Colonic mucosa (tissue), 4 donors: ENCODE data around the gene ASB13. TPM values are rescaled to one million over a fixed set of nuclear protein-coding genes. Genes with fewer than 3 reads are reported as not detected.
A peak's percentile ranks its signal among the peaks of the same experiment; 100 is the strongest.

Experiments used
- DNase-seq: peaks from one replicate; pipeline ENCODE4 v3.0.0-alpha.2; 2020
- H3K27ac ChIP-seq: fragments of 200-600 bp; one replicate; pipeline ENCODE4 v1.8.0; 2021
- H3K27me3 ChIP-seq: fragments of 200-600 bp; one replicate; pipeline ENCODE4 v1.8.0; 2021
- H3K36me3 ChIP-seq: fragments of 200-600 bp; one replicate; pipeline ENCODE4 v1.8.0; 2021
- H3K4me1 ChIP-seq: fragments of 200-600 bp; one replicate; pipeline ENCODE4 v1.8.0; 2021; ENCODE audit warnings: mild to moderate bottlenecking
- H3K4me3 ChIP-seq: fragments of 200-600 bp; one replicate; pipeline ENCODE4 v1.8.0; 2021
- H3K9ac ChIP-seq, 2 donors: one replicate each; pipeline ENCODE4 v1.7.0; 2013; ENCODE audit warnings: control low read depth in 2 of 2, low read depth in 2 of 2, low read length in 2 of 2
- H3K9me3 ChIP-seq: fragments of 200-600 bp; one replicate; pipeline ENCODE4 v1.8.0; 2021
- CTCF ChIP-seq: fragments of 200-600 bp; IDR thresholded peaks from one replicate; pipeline ENCODE4 v1.8.0; 2022; ENCODE audit warnings: antibody characterized with exemption, mild to moderate bottlenecking
- intact Hi-C: fragments of 100-400 bp; cut with DNase I; formaldehyde crosslinking; loops from one replicate; pipeline ENCODE4 v1.14.1; 2022
- total RNA-seq, 2 donors: library from RNA; stranded (reverse); fragmentation: NEBNext Ultra II Directional in 1 of 2; extraction: Animal tissue kit (Norgen Biotek cat#: 25700) in 1 of 2; gene quantifications; one replicate each; pipeline ENCODE4 v1.2.1, GENCODE V29; 2021
- donor health status: healthy.
- donor health status: DM: no; HTN: no; CAD: no.
- donor health status: DM: no; HTN: no; CAD: no.

ASB13 gene
- total RNA-seq, 2 donors from 2014 or later: 36.1 to 36.2 TPM

GRCh38 chr10:5613481-5614154 is 52.8 kb downstream of the ASB13 start:
- Histone ChIP-seq H3K4me1 (peaks cover 7% of the 10 kb centered on the region), H3K36me3 (no peaks in the 10 kb centered on the region), H3K4me3 (no peak overlapping the region), H3K27ac (peak overlapping the region; percentile 46), H3K27me3 (no peaks in the 10 kb centered on the region), H3K9ac (peak overlapping the region in 1 of 2 donors; percentile 51), H3K9me3 (no peaks in the 10 kb centered on the region)
- TF ChIP-seq CTCF: no peak
- intact Hi-C loops: no loop called here
- DNase-seq: no peak

- Histone ChIP-seq H3K4me1 (peaks cover 7% of the 10 kb centered on the region), H3K4me3 (no peak overlapping the region), H3K9me3 (no peaks in the 10 kb centered on the region), H3K9ac (no peak overlapping the region), H3K27me3 (no peaks in the 10 kb centered on the region), H3K36me3 (no peaks in the 10 kb centered on the region), H3K27ac (no peak overlapping the region)
- TF ChIP-seq CTCF: no peak
- no peak for DNase-seq
- intact Hi-C loops: no loop called here
Observed at GRCh38 chr10:5611899-5612680, 54.3 kb downstream of the ASB13 start.

DNA sequence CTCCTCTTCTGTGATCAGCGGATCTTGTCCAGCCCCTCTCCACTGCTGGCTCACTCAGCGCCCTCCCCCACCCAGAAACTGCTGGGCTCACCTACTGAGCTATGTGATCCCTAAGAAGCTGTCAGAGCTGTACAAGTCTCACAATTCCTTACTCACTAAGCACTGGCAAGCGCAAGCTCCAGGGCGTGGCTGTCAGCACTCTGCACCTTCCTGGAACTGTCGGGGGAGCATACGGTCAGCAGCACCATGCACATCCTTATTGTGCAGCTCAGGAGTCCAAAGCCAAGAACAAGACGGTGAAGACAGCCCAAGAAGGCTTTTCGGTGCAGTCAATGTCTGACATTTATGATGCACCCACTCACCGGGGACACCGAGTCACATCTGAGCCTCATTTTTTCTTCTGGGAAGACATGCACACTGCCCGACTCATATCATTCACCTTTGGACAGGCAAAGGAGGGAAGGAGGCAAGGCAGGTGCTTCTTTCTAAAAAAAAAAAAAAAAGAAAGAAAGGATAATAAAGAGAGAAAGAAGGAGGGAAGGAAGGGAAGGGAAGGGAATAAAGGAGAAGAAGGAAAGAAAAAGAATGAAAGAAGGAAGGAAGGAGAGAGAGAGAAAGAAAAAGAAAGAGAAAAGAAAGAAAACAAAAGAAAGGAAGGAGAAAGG is 56.3 kb downstream of the ASB13 start:
- TF ChIP-seq CTCF: no peak
- no peak overlapping the region for H3K4me3 ChIP-seq
- H3K9me3 ChIP-seq: no peaks in the 10 kb centered on the region
- no peaks in the 10 kb centered on the region for H3K27me3 ChIP-seq
- DNase-seq: peak; percentile 89
- intact Hi-C loops: no loop called here
- no peaks in the 10 kb centered on the region for H3K36me3 ChIP-seq
- H3K27ac ChIP-seq: peak overlapping the region; percentile 91
- H3K4me1 ChIP-seq: peaks cover 7% of the 10 kb centered on the region
- peak overlapping the region; percentile 26 to 57 for H3K9ac ChIP-seq

GRCh38 chr10:5608608-5609220 is 57.7 kb downstream of the ASB13 start:
- no peak for TF ChIP-seq CTCF
- intact Hi-C loops: no loop called here
- no peak overlapping the region for H3K27ac ChIP-seq
- H3K27me3 ChIP-seq: no peaks in the 10 kb centered on the region
- peaks cover 7% of the 10 kb centered on the region for H3K4me1 ChIP-seq
- H3K9ac ChIP-seq: no peak overlapping the region
- no peaks in the 10 kb centered on the region for H3K9me3 ChIP-seq
- no peak overlapping the region for H3K4me3 ChIP-seq
- H3K36me3 ChIP-seq: no peaks in the 10 kb centered on the region
- no peak for DNase-seq

DNA sequence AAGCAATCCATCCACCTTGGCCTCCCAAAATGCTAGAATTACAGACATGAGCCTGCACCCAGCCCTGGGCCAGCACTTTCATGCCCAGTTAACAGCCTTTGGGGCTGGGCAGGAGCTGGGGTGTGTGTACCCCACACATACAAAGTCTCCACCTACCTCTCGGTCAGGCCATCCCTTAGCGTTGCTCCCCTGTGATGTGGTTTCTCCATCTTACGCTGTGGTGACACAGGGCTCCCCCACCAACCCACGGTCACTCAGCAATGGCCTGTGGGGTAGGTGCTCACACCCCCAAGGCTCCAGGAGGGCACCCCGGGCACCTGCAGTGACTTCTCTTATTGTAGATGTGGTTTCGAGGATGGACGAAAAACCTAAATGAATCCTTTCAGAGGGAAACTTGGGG is 58.8 kb downstream of the ASB13 start:
- H3K9ac ChIP-seq: no peak overlapping the region
- H3K9me3 ChIP-seq: no peaks in the 10 kb centered on the region
- intact Hi-C loops: no loop called here
- no peak overlapping the region for H3K4me3 ChIP-seq
- no peak for DNase-seq
- H3K27me3 ChIP-seq: no peaks in the 10 kb centered on the region
- TF ChIP-seq CTCF: no peak
- peaks cover 7% of the 10 kb centered on the region for H3K4me1 ChIP-seq
- H3K27ac ChIP-seq: no peak overlapping the region
- H3K36me3 ChIP-seq: no peaks in the 10 kb centered on the region
